GM18907 (cell line): ENCODE data around the gene ODC1.
"Not testable (repeated sequence)": the region's sequence is repeated elsewhere in the genome, so short reads cannot be mapped to it uniquely, and the experiment has no call there.

Source experiments
- ATAC-seq: cut with Tn5 transposase; IDR thresholded peaks from one replicate; pipeline ENCODE4 v1.9.1; 2021; ENCODE audit warnings: mild to moderate bottlenecking, moderate library complexity; ENCODE audit not compliant: unreplicated experiment

The ODC1 gene

DNA sequence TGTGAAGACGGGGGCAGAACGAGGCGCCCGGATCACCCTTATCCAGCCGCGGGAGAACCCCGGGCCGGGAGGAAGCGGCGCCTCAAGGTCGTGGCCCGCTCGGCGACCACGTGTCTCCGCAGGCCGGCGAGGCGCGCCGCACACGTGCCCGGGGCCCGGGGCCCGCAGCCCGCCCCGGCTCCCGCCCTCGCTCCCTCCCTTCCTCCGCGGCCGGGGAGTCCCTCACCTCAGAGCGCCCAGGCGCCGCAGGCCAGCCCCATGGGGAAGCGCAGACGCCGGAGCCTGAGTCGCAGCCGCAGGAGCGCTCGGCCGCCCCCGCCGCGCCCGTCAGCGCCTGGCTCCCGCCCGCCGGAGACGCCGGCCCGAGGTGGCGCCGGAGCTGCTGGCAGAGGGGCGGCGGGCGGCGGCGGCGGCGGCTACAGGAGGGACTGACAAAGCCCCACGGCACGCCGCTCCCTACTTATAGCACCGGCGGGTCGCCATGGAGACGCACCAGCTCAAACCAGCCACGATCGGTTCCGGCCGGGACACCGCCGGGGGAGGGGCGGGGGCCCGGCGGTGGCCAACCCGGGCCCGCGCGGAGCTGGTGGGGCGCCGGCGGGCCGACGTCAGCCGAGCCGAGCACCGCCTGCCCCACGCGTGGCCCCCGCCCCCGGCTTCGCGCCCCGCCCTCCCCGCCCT lies at the start of gene ODC1:
TSS of gene ODC1 (minus strand) at position 433 of the 681 bp plus-strand sequence. CDS start 3,295 bp downstream, outside the sequence.
- ATAC-seq: peak; percentile 62

DNA sequence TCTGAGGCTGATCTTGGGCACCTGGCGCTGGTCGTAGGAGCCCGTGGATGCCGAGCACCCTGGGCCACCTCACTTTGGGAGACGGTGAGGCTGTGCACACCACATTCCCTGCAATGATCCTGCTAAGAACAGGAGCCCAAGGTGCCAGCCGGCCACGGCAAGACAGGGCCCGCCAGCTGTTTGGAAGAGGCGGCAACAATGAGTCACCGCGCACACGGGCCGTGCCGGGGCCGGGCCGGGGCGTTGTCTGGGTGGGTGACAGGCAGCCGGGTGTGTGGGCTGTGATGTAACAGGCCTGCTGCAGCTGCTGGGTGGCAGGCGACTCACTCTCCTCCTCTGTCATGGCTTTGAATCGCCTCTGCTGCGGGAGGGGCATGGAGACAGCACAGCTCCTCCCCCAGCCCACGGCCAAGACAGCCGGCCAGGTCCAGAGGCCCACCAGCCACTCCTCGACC lies 49.7 kb upstream of the ODC1 start:
- ATAC-seq: no peak

DNA sequence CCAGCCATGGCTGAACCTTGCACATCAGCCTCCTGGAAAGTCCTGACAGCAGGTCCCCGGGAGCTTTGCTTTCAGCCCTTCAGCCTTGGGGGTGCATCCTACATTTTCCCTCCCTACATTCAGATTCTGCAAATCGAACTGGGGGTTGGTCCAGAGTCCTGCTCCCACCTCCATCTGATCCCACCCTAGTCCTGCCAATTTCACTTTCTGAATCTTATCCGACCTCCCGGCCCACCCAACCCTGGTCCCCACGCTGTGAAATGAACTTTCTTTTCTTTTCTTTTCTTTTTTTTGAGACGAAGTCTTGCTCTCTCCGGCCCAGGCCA lies 47.8 kb upstream of the ODC1 start:
- no peak for ATAC-seq

DNA sequence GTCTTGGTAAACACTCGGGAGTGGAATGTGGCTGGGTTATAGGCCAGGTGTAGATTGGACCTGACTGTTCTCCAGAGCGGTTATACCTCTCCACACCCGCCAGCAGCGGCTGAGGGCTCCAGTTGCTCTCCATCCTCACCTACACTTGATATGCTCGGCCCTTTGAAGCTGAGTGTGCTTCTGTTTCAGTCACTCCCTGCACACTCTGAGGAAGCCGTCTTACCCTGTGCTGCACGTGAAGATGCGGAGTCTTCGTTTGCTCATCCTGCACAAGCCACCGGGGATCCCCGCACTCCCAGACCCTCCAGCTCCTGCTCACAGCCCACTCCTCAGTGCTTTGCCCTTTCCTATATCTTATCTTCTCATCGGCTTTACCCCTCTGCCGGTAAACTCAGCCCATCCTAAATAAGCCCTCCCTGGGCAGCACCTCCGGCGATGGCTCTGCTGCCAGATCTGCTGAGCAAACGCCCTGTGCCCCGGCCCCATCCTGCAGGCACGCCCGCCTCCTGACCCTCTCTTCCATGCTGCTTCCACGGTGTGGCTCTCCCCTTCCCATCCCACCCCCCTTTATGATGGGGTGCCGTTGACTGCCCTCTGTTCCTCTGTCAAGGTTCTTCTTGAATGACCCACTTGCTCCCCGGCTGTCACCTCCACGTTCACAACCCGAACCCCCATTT lies 47.3 kb upstream of the ODC1 start:
- ATAC-seq: no peak

DNA sequence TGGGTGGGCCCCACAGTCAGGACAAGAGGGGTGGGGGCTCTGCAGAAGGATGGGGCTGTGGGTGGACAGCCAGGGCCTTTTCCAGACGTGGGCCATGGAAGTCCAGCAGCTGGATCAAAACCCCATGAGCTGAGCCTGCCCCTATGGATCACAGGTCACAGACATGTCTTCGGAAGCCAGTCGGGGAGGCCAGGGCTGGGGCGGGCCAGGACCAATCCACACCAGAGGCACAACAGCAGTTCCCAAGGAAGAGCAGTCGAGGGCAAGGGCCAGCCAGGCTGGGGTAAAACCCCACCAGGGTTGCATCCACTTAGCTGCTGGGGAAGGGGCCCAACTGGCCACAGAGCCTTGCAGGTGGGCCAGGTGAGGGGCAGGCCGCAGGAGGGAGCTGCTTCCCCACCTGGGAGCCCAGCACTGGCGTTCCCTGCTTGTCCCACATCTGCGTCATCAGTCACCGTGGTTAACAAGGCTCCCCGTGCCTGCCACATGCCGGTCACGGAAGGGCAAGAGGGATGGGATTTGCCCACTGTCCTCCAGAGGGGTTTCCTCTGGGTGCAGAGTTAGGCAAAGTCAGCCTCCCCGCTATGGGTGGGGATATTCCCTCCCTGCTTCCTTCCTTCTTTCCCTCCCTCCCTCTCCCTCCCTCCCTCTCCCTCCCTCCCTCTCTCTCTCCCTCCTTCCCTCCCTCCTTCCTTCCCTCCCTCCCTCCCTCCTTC lies 46.4 kb upstream of the ODC1 start:
- no peak for ATAC-seq

DNA sequence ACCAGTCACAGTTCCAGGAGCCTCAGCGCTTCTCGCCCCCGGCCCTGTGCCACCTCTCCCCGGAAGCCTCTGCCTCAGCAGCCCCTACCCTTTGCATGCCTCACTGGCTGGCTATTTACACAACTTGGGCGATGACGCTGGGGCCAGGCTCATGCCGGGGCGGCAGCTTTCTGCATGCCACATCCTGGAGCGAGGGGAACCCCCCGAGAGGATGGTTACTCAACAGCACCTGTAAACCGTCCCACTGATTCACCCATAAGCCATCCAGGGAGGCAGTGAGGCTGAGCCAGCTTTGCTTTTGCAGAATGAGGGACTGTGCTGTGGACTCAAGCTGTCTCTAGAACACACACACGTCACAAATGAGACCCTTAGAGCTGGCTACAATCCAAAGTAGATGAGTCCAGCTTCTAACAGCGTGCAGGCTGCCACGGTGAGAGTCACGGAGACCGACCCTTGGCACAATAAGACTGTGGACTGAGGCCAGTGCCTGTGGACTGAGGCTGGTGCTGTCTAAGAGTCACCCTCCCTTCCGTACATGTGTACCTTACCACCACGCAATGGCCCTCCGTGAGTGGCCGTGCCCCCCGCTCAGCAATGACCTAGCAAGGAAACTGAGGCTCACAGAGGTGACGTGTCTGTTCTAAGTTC lies 45.6 kb upstream of the ODC1 start:
- ATAC-seq: peak; percentile 98

DNA sequence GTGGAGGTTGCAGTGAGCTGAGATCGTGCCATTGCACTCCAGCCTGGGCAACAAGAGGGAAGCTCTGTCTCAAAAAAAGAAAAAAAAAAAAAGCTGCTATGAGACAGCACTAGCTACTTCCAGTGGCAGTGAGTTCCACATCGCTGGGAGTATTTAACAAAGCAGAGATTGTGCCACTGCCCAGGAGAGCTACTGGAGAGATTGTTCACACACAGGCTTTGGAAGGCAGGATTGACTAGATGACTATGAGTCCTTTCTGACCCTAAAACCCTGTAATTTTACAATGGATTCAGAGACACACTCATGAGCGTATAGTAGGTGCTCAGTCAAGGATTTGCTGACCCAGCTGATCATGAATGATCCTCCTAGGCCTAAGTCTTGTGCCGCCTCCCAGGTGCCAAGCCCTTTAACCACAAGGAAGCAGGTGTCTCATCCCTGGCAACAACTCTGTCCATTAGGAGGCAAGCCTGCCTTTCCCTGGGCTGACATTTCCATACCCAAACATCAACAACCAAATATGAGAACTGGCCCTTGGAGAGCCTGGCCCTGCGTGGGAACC lies 45.0 kb upstream of the ODC1 start:
- ATAC-seq: no peak

DNA sequence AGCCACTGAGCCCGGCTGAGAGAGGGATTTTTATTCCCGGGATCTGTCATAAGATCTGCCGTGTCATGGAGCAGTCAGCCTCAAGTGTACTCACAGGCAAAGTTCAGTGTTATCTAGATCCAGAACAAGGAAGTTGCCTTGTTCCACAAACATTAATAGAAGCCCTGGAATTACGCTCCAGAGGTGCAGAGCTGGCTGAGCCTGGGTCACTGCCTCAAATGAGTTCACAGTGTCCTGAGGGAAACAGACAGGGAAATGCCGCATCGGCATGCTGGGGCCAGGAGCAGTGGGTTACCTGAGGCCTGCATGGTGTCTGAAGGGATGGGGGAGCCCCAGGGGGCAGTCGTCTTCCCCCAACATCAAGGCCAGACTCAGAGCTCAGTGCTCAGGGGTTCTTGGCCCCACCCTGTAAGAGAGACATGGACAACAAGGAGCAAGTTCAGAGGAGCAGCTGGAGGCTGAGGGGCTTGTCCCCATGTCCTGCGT lies 42.7 kb upstream of the ODC1 start:
- ATAC-seq: no peak

DNA sequence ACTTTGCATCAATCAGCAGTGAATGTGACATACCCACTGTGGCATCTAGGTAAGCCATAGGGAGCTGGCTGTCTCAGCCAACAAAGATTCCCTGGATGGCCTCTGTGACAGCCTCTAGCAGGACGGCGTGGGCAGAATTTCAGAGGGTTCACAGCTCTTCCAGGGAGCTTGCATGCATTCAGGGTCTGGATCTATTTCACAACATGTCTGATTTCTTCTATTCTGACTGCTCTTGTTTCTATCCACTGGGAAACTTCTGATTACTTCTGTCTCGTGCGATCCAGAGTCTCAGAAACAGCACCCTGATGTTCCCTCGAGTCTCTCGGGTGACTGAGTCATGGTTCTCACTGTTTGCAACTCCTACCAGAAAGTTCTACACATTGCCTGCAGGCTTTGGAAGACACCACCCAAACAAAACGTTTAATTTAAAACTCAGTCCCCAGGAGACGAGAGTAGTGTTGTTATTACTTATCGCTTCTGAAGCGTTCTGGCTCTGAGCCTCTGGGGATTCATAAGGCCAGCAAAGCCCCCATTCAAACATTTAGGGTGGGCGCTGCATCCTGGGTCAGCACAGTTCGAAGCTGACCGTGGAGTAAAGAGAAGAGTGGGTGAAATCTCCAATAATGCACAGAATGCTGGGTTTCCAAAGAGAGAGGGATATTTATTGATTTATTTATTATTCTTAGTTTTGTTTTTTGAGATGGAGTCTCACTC lies 41.9 kb upstream of the ODC1 start:
- ATAC-seq: no peak

DNA sequence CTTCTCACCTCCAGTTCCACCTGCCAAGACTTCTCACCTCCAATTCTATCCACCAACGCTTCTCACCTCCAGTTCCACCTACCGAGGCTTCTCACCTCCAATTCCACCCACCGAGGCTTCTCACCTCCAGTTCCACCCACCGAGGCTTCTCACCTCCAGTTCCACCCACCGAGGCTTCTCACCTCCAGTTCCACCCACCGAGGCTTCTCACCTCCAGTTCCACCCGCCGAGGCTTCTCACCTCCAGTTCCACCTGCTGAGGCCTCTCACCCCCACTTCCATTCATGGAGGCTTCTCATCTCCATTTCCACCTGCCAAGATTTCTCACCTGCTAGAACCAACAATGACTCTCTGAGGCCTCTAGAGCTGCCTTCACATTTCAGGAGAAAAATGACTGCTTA lies 40.0 kb upstream of the ODC1 start:
- not testable (repeated sequence) for ATAC-seq

DNA sequence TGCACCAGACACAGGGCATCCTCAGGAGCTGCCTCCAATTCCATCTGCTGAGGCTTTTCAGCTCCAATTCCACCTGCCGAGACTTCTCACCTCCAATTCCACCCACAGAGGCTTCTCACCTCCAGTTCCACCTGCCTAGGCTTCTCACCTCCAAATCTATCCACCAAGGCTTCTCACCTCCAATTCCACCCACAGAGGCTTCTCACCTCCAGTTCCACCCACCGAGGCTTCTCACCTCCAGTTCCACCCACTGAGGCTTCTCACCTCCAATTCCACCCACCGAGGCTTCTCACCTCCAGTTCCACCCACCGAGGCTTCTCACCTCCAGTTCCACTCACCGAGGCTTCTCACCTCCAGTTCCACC lies 39.6 kb upstream of the ODC1 start:
- ATAC-seq: not testable (repeated sequence)

DNA sequence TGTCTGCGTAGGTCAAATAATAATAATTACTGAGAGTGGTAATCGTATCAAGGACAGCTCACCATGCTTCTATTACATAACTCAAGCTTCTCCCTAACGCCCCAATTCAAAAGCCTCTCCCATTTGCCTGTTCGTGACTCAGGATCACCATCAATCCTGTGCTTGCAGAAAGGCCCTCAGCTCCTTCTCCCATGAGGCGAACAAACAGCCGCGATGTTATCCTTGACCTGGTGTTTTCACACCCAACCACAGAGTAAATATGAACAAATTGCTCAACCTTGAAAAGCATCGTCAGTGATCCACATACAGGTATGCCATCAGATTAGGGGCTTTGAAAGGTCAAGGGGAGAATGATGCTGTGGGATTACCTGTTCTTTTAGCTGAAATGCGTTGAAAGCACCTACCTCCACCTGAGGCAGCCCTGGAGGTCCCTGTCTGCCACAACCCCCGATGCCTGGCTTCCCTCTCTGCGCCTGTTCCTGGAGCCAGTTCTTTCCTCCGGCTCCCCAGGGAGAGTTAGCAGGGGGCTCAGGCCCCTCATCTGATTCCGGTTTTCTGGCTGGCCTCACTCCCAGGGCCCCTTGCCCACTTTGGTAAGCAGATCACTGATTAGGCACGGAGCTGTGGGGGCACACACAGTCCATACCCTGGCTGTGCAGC lies 39.1 kb upstream of the ODC1 start:
- no peak for ATAC-seq

DNA sequence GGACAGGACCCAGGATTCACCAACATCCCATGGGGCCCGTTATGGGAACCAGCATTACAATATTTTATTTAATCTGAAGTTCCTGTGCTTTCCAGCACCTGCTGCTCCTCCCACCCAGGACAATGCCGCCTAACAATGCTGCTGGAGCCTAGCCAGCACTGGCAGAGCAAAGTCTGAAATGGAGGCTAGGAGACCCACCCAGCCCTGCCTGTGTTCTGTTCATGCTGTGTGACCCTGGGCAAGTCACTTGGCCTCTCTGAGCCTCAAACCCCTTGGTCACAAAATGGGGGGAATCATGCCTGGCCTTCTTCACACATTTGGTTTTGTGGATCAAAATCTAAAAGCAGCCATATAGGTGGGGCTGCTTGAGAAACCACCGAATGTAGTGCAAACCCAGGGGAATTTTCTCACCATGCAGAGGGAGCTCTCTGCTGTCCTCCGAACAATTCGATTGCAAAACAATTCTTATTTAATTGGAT lies 38.5 kb upstream of the ODC1 start:
- no peak for ATAC-seq

DNA sequence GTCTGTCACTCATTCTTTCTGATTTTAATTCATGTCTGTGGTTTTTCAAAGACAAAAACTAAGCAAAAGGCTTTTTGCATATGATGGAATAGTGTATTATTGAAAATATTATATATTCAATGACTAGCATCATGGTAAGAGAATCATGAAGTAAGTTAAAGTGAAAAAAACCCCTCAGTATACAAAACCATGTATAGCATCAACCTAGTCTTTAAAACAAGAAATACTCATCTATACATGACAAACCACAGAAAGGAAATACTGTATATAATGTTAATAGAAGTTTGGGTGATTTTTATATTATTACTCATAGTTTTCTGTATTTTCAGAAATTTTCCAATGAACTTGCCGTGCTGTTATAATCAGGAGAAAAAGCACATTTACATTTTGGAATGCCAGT lies 38.0 kb upstream of the ODC1 start:
- ATAC-seq: no peak

DNA sequence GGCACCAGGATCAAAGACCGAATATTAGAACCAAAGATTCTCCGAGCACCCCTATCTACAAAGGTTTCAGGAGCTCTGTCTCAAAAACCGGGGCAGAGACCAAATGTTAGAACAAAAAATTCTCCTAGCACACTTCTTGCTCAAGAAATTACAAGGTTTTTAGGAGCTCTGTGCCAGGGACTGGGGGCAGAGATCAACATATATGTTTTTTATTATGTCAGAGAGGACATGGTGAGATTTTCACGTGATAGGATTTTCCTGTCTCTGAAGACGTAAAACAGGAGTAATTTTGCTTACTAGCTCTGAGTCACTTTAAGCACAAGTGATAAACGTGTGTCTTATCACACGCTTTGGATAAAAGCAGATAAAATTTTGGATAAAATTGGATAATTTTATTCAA lies 34.8 kb upstream of the ODC1 start:
- no peak for ATAC-seq

DNA sequence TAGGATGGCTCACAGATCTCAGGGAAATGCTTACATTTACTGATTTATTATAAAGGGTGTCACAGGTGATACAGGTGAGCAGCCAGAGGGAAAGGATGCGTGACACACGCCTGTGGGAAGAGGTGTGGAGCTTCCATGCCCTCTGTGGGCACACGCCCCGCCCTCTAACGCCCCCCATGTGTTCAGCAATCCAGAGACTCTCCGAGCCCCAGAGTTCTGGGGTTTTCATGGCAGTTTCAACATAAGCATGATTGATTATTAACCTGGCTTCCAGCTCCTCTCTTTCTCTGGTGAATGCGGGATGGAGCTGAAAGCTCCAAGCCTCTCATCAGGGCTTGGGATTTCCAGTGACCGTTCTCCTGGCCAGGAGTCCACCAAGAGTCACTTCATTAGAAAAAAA lies 34.3 kb upstream of the ODC1 start:
- no peak for ATAC-seq

DNA sequence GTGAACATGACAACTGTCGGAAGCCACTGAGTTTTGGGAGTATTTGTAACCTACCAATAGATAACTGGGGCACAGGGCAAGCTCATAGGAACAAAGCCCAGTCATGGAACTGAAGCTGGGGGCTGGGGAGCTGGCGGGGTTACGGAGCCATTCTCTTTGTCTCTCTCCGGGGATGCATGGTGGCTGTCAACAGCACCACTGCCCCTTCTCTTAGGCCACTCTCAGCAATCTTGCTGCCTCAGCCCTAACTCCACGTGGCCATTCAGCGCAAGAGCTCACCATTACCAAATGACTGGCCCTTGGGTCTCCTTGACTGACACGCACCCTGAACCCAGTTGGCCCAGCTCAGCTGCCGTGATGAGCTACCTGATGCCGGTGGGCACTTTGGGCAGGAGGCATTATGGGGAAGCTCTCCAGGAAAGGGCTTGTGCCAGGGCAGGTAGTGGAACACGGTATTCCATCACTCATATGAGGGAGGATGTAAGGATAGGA lies 33.6 kb upstream of the ODC1 start:
- ATAC-seq: no peak

DNA sequence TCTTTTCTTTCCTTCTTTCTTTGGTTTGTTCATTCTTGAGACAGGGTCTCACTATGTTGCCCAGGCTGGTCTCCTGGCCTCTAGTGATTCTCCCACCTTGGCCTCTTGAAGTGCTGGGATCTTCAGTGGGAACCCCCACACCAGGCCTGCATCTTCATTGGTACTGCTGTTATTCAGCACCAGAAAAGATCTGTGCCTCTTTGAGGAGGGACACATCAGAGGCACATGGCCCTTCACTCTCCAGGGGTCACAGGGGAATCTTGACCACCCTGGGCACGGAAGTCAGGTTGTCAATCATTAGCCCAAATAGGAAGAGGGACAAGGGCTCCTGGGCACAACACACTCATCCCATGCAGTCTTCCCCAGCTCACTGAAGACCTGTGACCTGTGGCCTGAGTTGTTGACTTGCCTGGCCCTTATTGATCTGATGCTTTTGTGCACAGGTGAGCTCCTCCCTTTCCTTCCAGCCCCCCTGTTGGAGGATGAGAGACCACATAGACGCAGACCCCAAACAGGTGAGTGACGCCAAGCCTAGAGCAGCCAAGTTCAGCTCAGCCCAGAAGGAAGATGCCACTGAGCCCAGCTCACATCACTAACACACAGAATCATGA lies 33.0 kb upstream of the ODC1 start:
- ATAC-seq: no peak

DNA sequence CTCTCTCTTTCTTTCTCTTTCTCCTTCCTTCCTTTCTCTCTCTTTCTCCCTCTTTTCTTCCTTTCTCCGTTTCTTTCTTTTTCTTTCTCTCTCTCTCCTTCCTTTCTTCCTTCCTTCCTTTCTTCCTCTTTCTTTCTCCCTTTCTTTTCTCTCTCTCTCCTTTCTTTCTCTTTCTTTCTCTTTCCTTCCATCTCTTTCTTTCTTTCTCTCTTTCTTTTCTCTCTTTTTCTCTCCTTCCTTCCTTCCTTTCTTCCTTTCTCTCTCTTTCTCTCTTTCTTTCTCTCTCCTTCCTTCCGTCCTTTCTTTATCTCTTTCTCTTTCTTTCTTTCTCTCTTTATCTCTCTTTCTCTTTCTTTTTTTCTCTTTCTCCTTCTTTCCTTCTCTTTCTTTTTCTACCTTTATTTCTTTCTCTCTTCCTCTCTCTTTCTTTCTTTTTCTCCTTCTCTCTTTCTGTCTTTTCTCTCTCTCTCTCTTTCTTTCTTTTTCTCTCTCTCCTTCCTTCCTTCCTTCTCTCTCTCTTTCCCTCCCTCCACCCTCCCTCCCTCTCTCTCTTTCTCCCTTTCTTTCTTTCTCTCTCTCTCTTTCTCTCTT lies 32.3 kb upstream of the ODC1 start:
- ATAC-seq: no peak
